Heart right ventricle (tissue), 16 donors: ENCODE results near the gene ALKBH3. TPM values are rescaled to one million over a fixed set of nuclear protein-coding genes. Genes with fewer than 3 reads are reported as not detected.

Experiments
- ATAC-seq, 8 donors: fragments of 200-7000 bp; cut with Tn5 transposase; one replicate each; pipeline ENCODE4 v1.9.1; 2020; ENCODE audit warnings: mild to moderate bottlenecking in 8 of 8, moderate library complexity in 8 of 8, moderate number of reproducible peaks in 1 of 8
- DNase-seq, 2 donors: peaks; one replicate each; pipeline ENCODE4 v3.0.0-alpha.2; 2020
- H3K27ac ChIP-seq, 10 donors: fragments of 200-600 bp; sonication (generic) in 2 of 10; one replicate each; pipeline versions ENCODE4 v1.5.0 to v1.8.0; 2020 to 2022; ENCODE audit warnings: mild to moderate bottlenecking in 3 of 10
- H3K27me3 ChIP-seq, 7 donors: fragments of 200-600 bp; one replicate each; pipeline ENCODE4 v1.8.0; 2021 to 2022; ENCODE audit warnings: mild to moderate bottlenecking in 2 of 7
- H3K36me3 ChIP-seq, 9 donors: fragments of 200-600 bp; sonication (generic) in 1 of 9; one replicate each; pipeline versions ENCODE4 v1.5.0 to v1.8.0; 2020 to 2022; ENCODE audit warnings: mild to moderate bottlenecking in 2 of 9
- H3K4me1 ChIP-seq, 9 donors: fragments of 200-600 bp; sonication (generic) in 1 of 9; one replicate each; pipeline versions ENCODE4 v1.5.0 to v1.8.0; 2020 to 2022; ENCODE audit warnings: mild to moderate bottlenecking in 4 of 9
- H3K4me3 ChIP-seq, 10 donors: fragments of 200-600 bp; sonication (generic) in 2 of 10; one replicate each; pipeline versions ENCODE4 v1.5.0 to v1.8.0; 2020 to 2022; ENCODE audit warnings: mild to moderate bottlenecking in 7 of 10, moderate library complexity in 2 of 10
- H3K9me3 ChIP-seq, 11 donors: fragments of 200-600 bp in 10 of 11; sonication (generic) in 2 of 11; one replicate each; pipeline versions ENCODE4 v1.5.0 to v1.8.0; 2013 to 2022; ENCODE audit warnings: mild to moderate bottlenecking in 2 of 11, control low read depth in 1 of 11, moderate library complexity in 1 of 11
- CTCF ChIP-seq, 9 donors: fragments of 200-600 bp; sonication (generic) in 2 of 9; IDR thresholded peaks; one replicate each; pipeline versions ENCODE4 v1.5.0 to v1.8.0; 2021 to 2022; ENCODE audit warnings: antibody characterized with exemption in 9 of 9, mild to moderate bottlenecking in 5 of 9, moderate library complexity in 1 of 9
- WGBS, 2 donors: extraction: QIAGEN DNeasy Blood & Tissue Kit; methylation state at CpG; one replicate each; pipeline ENCODE4 v1.1.7; 2013; ENCODE audit warnings: inconsistent platforms in 1 of 2; 5-methylcytosine and 5-hydroxymethylcytosine counted together
- intact Hi-C, 10 donors: fragments of 100-400 bp; cut with DNase I; formaldehyde crosslinking; loops; one replicate each; pipeline versions ENCODE4 v1.11.1 to v1.14.2; 2022
- polyA plus RNA-seq, 2 donors: library from polyadenylated mRNA; stranded (reverse); fragments of 200-250 nt; gene quantifications; one replicate each; pipeline ENCODE4 v1.2.3, GENCODE V29; 2013
- total RNA-seq, 10 donors: library from RNA; stranded (reverse); fragmentation: NEBNext Ultra II Directional in 3 of 10; extraction: Animal tissue kit (Norgen Biotek cat#: 25700) in 3 of 10; gene quantifications; one replicate each; pipeline versions ENCODE4 v1.2.1 to v1.2.4, GENCODE V29; 2021 to 2023
- donor health status: Arrhythmogenic right ventricular cardiomyopathy.
- donor health status: ischemic (EF 13 %, LVEDD 7.1; RV severe dilation, severe dysfunction).
- donor health status: healthy with polysubstance abuse.
- donor health status: DM: no; HTN: yes; CAD: no.
- donor health status: DM: no; HTN: no; CAD: no.
- donor health status: ischemic (EF 25% LVEDD 6.9; RV normal size, moderate dysfunction).
- donor health status: ischemic (EF 25% LVEDD 5.7; RV mildly dilated, moderate dysfunction).
- donor health status: healthy.
- donor health status: DM: yes; HTN: yes; CAD: no.
- donor health status: Ischemic cardiomyopathy.
- donor health status: ischemic (EF 35%, LVEDD 5.7; RV mildly dilated, moderate dysfunction).
- donor health status: nonischemic (EF 11% LVEDD 7.7; RV severe dilation, severe dysfunction).
- donor health status: DM: yes; HTN: yes; CAD: no.
- donor health status: PGD.
- donor health status: ischemic (EF 29% LVEDD 5.4; RV normal size, mild dysfunction).
- donor health status: nonischemic (EF 23%, LVEDD 6.1; RV moderate dilation, normal function).

ALKBH3 gene
- total and polyA plus RNA-seq, 12 donors = 9.2 to 20.5 (median 18.4) TPM

GRCh38 chr11:43943372-43943930 is 62.8 kb downstream of the ALKBH3 start:
- TF ChIP-seq CTCF (IDR thresholded peaks at IDR 0.05) = no peak
- no peak for ATAC-seq
- intact Hi-C loops = loop anchor here in 8 of 10 donors (2.0 to 10.0 kb wide), 9 partner anchors 21 to 94 kb away; no protein-coding TSS in a partner anchor
- no peak for DNase-seq
- H3K4me3 ChIP-seq = peak overlapping the region; percentile 38 to 87 (median 80)
- H3K9me3 ChIP-seq = no peaks in the 10 kb centered on the region
- peaks cover 0 to 49% (median 0%) of the 10 kb centered on the region in 7 donors for H3K27me3 ChIP-seq
- WGBS, 2 donors = 0% methylated on average over 31 to 48 of the region's 48 CpGs
- H3K36me3 ChIP-seq = peaks cover 0 to 9% (median 0%) of the 10 kb centered on the region in 9 donors
- H3K27ac ChIP-seq = peak overlapping the region; percentile 86 to 93 (median 92)
- peaks cover 5 to 55% (median 31%) of the 10 kb centered on the region in 9 donors for H3K4me1 ChIP-seq

- Histone ChIP-seq H3K9me3 (no peaks in the 10 kb centered on the region), H3K27me3 (peaks cover 0 to 49% (median 0%) of the 10 kb centered on the region in 7 donors), H3K4me1 (peaks cover 5 to 58% (median 32%) of the 10 kb centered on the region in 9 donors), H3K27ac (peak overlapping the region; percentile 86 to 93 (median 92)), H3K36me3 (peaks cover 0 to 9% (median 0%) of the 10 kb centered on the region in 9 donors), H3K4me3 (peak overlapping the region; percentile 38 to 87 (median 80))
- no peak for TF ChIP-seq CTCF (IDR thresholded peaks at IDR 0.05)
- 1 to 2% methylated on average over 54 of the region's 54 CpGs for WGBS, 2 donors
- DNase-seq = peak in 1 of 2 donors; percentile 44
- ATAC-seq = peak in 7 of 8 donors; percentile 0 to 27 (median 13)
- intact Hi-C loops = loop anchor here in 8 of 10 donors (2.0 to 10.0 kb wide), 11 partner anchors 21 to 93 kb away; no protein-coding TSS in a partner anchor
These were observed 63.5 kb downstream of the ALKBH3 start for GRCh38 chr11:43943931-43944751.

- peaks cover 0 to 49% (median 0%) of the 10 kb centered on the region in 7 donors for H3K27me3 ChIP-seq
- peak overlapping the region; percentile 86 to 93 (median 92) for H3K27ac ChIP-seq
- peak; percentile 18 to 71 (median 52) for ATAC-seq
- no peaks in the 10 kb centered on the region for H3K9me3 ChIP-seq
- peaks cover 0 to 9% (median 0%) of the 10 kb centered on the region in 9 donors for H3K36me3 ChIP-seq
- DNase-seq = peak; percentile 81 to 85
- 12 to 18% methylated on average over 16 of the region's 16 CpGs for WGBS, 2 donors
- peak; percentile 74 to 90 (median 84) for TF ChIP-seq CTCF (IDR thresholded peaks at IDR 0.05)
- intact Hi-C loops = loop anchor here (2.0 to 10.0 kb wide), 9 partner anchors 38 to 92 kb away; no protein-coding TSS in a partner anchor
- peak overlapping the region; percentile 38 to 87 (median 80) for H3K4me3 ChIP-seq
- H3K4me1 ChIP-seq = peaks cover 5 to 58% (median 32%) of the 10 kb centered on the region in 9 donors
These were observed 64.2 kb downstream of the ALKBH3 start for GRCh38 chr11:43944761-43945311.
